Epithelial cell of proximal tubule (primary cell): ENCODE results near the gene GABRA6. TPM values are rescaled to one million over a fixed set of nuclear protein-coding genes. Genes with fewer than 3 reads are reported as not detected.
"Not testable (repeated sequence)": the region's sequence is repeated elsewhere in the genome, so short reads cannot be mapped to it uniquely, and the experiment has no call there.

Experiments
- DNase-seq: peaks from one replicate; pipeline ENCODE4 v3.0.0-alpha.2; 2011; ENCODE audit warnings: low read depth
- H3K4me3 ChIP-seq: 2 replicates; pipeline ENCODE4 v1.5.1; 2011; ENCODE audit warnings: low read depth, mild to moderate bottlenecking, low read length
- CTCF ChIP-seq: conservative IDR thresholded peaks from 2 replicates; pipeline ENCODE4 v1.5.1; 2012; ENCODE audit warnings: low read depth, mild to moderate bottlenecking, low read length
- total RNA-seq: library from RNA; depleted of rRNA; stranded (reverse); fragments of >200 nt; gene quantifications from 2 replicates; pipeline ENCODE4 v1.2.3, GENCODE V29; 2015

The GABRA6 gene
- not detected in 2 replicates for total RNA-seq

DNA sequence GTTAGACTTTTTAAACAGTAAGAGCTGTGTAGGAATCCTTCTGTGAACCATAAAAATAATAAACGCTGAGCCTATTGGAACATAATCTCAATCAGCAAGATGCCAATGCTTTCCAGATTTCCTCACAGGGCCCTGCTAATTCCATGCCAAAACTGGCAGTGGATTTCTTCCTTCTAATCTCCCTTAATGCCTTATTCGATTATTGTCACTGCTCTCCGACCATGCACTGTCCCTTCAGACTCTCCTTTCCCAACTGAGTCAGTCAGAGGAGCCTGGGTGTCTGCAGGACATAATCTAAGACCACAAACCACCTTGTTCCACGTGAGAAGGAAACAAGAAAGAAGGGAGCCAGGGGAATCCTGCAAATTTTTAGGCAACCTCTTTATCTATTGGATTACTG is at the start of gene GABRA6:
GABRA6 (plus strand) TSS at position 261 of the 400 bp plus-strand sequence. CDS start 269 bp downstream, outside the sequence.
- no peak for DNase-seq
- TF ChIP-seq CTCF, result no peak
- H3K4me3 ChIP-seq, result no peak within 1 kb of the TSS

- no peak for TF ChIP-seq CTCF
- no peak overlapping the region for H3K4me3 ChIP-seq
- DNase-seq, result no peak
Observed at GRCh38 chr5:161637591-161637990, 47.9 kb upstream of the GABRA6 start.

- DNase-seq, result no peak
- TF ChIP-seq CTCF, result no peak
- no peak overlapping the region for H3K4me3 ChIP-seq
Observed at GRCh38 chr5:161641444-161641843, 44.1 kb upstream of the GABRA6 start.

DNA sequence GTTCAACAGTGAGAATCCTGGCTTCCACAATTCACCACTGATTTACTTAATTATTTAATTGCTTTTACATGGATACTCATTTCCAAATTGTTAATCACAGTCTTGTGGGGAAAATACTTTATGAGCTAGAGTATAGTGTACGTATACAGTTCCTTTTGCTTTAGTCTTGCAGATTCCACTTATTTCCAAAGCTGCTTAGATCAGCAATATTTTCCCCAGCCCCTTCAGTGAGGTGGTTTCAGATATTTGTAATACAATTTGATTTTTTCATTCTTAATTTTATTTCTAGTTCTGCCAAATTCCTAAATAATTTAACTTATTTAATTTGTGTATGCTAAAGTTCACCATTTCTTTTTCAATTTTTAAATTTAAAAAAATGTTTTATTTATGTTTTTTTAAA is 40.3 kb upstream of the GABRA6 start:
- no peak for DNase-seq
- H3K4me3 ChIP-seq, result no peak overlapping the region
- no peak for TF ChIP-seq CTCF

- H3K4me3 ChIP-seq, DNase-seq: not testable (repeated sequence)
Observed at GRCh38 chr5:161651926-161652325, 33.6 kb upstream of the GABRA6 start.

DNA sequence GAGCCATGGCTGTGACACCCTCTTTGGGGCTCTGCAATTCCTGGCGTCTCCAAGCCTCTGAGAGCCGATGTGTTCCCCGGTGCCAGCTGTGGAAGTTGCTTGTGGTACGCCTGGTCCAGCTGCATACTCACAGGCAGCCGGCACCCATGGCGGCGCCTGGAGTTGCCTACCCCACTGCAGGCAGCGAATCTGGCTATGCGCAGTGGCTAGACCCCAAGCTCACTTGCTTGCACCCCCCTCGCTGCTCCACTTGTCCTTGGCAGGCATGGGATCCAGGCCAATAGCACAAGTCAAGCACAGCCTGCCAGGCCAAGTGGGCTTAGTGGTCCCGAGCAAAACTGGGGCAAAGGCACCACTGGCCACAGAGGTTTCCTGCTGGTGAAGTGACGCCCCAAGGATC is 24.7 kb upstream of the GABRA6 start:
- no peak overlapping the region for H3K4me3 ChIP-seq
- no peak for DNase-seq
- TF ChIP-seq CTCF, result no peak

DNA sequence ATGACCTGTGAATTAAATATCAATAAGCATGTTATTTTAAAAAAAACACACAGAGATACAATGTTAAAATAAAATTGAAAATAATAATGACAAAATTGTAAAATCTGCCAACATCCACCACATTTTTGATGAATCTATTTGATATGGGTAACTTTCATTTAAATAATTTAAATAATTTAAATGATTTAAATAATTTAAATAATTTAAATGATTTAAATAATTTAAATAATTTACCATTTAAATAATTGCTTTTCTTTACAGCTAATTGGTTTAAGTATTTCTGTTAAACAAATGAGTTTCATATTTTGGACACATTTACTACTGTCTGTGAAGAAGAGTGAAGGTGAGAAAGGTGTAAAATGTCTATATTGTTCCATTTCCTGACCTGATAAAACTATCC is 22.1 kb upstream of the GABRA6 start:
- no peak overlapping the region for H3K4me3 ChIP-seq
- no peak for TF ChIP-seq CTCF
- DNase-seq, result no peak

GRCh38 chr5:161676103-161676502 is 9.4 kb upstream of the GABRA6 start:
- H3K4me3 ChIP-seq, result no peak overlapping the region
- no peak for DNase-seq
- peak; percentile 77 for TF ChIP-seq CTCF
